Stimulated activated CD4-positive, alpha-beta T cell treated with anti-CD3 and anti-CD28 coated beads, TNF-alpha, amount 100 ng/mL, for 24 hours (primary cell): ENCODE results near the gene UBXN11.
"Not testable (repeated sequence)": the region's sequence is repeated elsewhere in the genome, so short reads cannot be mapped to it uniquely, and the experiment has no call there.

Experiments
- DNase-seq, 3 experiments: peaks; one replicate each; pipeline ENCODE4 v3.0.0-alpha.2; 2020; ENCODE audit warnings: low read depth in 3 of 3

UBXN11 gene

DNA sequence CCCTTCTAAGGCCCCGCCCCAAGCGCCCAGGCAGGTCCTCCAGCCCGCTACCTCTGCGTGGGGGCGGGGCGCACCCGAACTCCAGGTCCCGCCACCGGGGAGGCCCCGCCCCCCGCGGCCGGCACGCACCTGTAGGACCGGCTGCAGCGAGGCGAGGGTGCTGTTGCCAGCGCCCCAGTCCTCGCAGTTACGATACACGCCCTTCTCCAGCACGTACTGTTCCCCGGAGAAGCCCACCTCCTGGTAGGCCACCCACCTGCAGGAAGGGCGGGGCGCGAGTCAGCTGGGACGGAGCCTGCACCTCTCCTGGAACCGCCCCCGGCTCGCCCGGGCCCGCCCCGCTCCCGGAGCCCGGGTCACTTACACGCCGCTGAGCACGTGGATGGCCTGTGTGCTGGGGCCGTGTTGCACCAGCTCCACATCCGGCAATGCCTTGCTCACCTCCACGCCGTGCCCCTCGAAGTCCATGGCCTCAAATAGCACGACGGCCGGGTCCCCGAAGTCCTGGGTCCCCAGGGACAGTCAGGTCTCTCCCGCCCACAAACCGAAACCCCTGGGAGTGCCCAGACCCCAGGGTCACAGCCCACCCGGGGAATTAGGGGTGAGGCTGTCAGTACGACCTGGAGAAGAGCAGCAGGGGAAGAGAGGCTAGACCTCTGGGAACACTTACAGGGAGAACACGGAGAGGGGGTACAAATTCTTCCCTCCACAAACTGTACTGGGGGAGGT, 30.2 kb upstream of the UBXN11 start:
- peak; percentile 61 to 89 (median 64) for DNase-seq

DNA sequence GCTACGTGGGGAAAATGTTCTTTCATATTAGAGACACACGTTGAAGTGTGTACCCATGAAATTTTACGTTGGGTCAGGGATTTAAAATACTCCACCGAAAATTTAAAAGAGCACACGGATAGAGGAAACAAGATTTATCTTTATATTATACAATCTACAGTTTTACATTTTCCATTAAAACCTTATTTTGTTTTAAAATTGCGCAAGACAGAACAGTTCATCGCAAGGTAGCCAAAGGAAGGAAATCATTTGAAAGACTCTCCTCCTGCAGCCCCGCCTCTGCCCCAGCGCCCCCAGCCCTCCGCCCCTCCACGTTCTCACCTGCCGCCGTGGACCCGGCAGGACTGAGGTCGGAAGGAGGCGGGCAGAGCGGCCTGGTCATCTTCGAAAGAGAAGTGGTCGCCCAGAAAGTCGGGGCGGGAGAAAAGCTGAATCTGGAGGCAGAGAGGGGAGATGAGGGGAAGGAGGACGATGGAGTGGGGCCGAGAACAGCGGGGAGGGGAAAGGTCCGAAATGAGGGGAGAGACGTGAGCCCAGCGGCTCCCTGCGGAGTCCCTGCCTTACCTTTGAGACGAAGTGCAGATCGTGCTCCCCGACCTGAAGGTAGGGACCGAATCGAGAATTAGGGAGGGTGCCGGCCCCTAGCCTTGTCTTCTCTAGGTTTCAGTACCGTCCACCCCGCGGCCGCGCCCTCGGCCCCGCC, 29.5 kb upstream of the UBXN11 start:
- no peak for DNase-seq

GRCh38 chr1:26333312-26333711, 26.9 kb upstream of the UBXN11 start:
- not testable (repeated sequence) for DNase-seq

- no peak for DNase-seq
These were observed 23.8 kb upstream of the UBXN11 start for GRCh38 chr1:26330276-26330675.

DNA sequence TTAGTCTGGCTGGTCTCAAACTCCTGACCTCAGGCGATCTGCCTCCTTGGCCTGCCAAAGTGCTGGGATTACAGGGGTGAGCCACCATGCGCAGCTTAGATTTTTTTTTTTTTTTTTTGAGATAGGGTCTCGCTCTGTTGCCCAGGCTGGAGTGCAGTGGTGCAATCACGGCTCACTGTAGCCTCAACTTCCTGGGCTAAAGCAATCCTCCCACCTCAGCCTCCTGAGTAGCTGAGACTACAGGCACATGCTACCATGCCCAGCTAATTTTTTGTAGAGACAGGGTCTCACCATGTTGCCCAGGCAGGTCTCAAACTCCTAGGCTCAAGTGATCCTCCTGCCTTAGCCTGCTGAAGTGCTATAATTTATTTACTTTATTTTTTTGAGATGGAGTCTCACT, 22.9 kb upstream of the UBXN11 start:
- DNase-seq = not testable (repeated sequence)

GRCh38 chr1:26328597-26328996, 22.2 kb upstream of the UBXN11 start:
- DNase-seq = no peak

DNA sequence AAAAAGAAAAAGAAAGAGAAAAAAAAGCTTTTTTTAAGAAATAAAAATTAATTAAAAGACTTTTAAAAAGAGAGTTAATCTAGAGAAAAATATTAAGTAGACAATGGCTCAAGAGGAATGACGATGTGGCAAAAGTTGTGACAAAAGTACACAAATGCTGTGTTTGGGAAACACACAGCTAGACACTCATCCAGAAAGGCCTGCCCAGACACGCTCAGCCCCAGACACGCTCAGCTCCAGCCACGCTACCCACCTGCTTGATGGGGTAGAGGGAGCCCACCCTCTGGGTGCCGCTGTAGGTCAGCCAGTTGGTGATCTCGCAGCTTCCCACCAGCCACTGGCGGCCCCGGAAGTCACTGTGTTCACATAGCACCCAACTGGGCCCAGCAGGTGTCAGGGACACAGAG, 21.5 kb upstream of the UBXN11 start:
- no peak for DNase-seq

DNA sequence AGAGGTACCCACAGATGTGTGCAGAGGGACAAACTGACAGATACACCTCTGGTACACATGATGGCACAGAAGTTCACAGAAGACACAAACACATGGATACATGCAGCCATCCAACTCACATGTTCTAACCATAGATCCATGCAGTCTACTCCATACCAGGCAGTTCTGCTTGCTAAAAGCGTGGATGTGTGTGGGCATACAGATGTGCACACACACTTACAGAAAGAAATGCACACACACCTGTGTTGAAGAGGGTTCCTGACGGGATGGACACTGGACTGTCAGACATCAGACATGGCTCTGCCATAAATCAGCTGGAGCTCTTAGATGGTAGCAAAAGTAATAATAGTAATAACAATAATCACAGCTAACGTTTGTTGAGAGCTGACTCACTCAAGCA, 18.1 kb upstream of the UBXN11 start:
- no peak for DNase-seq

GRCh38 chr1:26323382-26323781, 16.9 kb upstream of the UBXN11 start:
- no peak for DNase-seq

DNA sequence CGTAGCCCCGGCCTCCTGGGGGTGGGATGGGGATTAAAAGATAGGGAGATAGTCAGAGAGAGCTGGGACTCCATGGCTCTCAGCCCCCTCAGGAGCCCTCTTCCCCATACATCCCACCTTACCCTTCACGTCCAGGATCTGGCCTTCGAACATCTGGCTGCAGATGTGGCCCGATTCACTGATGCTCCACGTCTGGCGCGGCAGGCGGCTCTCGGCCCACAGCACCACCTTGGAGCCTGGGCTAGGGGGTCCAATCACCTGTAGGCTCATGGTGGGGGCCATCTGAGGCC, 15.6 kb upstream of the UBXN11 start:
- no peak for DNase-seq

- DNase-seq = peak; percentile 93 to 96 (median 93)
These were observed 15.0 kb upstream of the UBXN11 start for GRCh38 chr1:26321315-26322041.

DNA sequence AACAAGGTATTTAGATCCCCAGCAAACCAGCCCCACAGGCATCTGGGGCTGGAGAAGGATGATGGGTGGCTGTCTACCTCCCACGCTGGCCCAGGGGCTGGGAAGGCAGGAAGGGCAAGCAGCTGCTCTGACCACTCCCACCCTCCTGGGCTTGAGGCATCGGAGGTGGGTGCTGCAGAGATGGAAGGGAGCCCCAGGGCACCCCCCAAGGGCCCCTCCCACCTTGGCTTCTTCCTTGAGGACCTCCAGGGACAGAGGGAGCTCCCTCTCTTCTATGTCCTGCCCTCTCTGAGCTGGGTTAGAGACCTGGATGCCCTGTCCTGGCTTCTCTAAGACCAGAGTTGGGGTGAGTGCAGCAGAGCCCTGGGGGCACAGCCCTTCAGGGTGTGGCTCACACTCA, 14.5 kb upstream of the UBXN11 start:
- DNase-seq = no peak

DNA sequence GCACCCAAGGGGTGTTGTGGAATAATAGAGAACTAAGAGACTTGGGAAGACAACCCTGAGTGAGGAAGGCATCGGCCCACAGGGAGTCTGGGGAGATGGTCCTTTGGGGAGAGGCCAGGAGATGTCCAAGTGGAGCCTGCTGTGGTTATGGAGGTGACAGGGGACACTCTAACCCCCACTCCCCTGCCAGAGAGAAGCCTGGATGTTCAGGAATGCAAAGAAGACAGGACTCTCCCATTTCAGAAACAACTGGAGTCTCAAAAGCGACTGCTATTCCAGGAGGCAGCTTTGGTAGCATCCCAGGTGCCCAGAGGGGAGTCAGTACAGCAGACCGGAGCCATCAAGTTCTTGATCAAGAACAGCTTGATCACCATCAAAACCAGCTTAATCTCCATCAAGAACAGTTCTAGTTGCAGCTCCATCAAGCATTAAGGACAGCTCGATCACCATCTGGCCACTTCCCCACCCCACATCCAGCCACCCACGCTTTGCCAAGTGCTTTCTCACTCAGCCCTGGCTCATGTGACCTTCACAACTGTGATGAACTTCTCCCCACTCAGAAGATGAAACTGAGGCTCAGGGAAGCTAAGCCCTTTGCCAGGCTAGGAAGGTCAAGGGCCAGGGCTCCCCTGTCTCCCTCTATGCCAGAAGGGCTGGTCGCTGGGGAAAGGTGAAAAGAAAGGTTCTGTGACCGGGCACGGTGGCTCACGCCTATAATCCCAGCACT, 12.1 kb upstream of the UBXN11 start:
- DNase-seq = peak in 1 of 3 experiments; percentile 54

- peak; percentile 38 to 67 (median 47) for DNase-seq
These were observed 11.3 kb upstream of the UBXN11 start, which contains the start of gene CD52 for GRCh38 chr1:26317612-26318337. TSS of gene CD52 (plus strand) at chr1:26317958. CDS start at chr1:26318018, 60 bp downstream.

DNA sequence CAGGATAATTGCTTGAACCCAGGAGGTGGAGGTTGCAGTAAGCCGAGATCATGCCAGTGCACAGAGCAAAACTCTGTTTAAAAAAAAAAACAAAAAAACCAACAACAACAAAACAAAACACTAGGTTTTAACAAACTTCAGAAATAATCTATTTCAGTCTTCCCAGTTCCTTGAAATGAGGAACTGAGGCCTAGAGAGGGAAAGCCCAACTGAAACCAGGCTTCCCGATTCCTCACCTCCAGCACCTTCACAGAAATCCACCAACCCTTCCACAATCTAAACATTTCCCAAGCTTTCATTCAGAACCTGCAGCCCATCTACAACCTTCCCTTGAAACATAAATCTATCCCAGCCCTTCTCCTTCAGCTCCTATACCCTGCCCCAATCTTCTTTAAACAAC, 10.7 kb upstream of the UBXN11 start:
- no peak for DNase-seq

DNA sequence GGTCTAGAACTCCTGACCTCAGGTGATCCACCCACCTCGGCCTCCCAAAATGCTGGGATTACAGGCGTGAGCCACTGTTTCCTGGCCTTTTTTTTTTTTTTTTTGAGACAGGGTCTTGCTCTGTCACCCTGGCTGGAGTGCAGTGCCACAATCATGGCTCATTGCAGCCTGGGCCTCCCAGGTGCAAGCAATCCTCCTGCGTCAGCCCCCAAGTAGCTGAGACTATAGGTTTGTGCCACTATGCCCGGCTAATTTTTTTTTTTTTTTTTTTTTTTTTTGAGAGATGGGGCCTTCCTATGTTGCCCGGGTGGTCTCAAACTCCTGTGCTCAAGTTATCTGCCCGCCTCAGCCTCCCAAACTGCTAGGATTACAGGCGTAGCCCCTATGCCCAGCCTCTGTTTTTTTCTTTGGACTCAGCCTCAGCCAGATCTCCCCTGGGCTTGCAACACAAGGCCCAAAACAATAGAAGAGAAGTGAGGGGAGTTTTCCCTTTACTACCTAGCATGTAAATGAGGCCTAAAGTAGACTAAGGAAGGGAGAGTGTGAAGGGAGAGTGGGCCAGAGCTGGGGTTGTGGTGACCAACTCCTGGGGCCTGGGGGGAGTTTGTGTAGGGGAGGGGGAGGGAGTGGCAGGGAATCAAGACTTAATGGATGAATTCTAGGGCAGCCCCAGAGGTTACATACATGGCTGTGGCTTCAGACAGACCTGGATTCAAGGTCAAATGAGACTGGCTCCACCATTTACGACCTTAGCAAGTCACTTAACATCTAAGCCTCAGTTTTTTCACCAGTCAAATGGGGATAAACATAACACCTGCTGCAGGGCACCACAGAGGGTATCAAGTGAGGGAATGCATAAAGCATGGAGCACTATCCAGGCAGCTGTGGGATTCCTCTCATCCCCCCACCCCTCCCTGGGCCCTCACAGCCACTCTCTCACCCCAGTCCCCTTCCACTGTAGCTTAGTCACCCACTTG, 9.7 kb upstream of the UBXN11 start:
- DNase-seq = no peak

- no peak for DNase-seq
These were observed 8.1 kb upstream of the UBXN11 start for GRCh38 chr1:26314501-26314900.

DNA sequence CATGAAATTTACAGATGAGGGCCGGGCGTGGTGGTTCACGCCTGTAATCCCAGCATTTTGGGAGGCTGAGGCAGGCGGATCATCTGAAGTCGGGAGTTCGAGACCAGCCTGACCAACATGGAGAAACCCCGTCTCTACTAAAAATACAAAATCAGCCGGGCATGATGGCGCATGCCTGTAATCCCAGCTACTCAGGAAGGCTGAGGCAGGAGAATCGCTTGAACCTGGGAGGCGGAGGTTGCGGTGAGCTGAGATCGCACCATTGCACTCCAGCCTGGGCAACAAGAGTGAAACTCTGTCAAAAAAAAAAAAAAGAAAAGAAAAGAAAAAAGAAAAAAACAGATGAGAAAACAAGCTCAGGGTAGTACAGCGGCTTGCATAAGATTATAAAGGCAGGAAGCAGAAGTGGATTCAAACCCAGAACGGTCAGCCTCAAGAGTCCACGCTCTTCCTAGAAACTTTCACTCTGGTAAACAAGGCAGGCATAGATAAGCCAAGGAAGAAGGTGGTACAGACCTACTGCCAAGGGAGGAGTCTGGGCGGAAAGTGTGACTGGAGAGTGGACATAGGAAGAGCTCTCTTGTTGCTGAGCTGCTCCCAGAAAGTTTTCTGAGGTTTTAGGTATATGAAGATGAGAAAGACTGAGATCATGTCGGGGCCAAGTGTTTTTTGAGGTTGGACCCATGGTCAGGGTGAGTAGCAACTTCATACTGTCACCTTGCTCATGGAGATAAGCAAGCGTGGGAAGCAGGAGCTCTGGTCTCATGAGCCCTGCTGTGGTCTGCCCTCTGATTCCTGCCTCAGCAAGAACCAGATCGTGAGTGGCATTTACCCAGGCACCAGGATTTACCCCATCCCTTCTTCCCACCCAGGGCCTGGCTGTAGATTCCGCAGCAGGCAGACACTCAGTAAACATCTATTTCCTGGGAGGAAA, 1.8 kb upstream of the UBXN11 start:
- DNase-seq = not testable (repeated sequence)

DNA sequence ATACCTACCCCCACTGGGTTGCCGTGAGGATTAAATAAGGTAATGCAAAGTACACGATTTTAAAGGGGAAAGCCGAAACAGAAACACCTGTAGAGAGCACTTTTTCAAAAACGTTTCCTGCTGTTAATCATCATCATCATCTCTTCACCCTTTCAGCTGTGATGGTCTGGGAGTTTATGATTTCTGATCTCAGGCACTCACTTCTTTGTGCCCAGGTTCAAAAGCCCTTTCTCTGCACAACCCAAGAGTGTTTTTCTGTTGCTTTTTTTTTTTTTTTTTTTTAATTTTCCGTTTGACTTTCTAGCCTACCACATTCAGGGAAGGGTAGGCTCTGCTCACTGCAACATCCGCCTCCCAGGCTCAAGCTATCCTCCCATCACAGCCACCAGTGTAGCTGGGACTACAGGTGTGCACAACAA, 936 bp upstream of the UBXN11 start:
- DNase-seq = no peak
